Fibroblast of upper back skin (primary cell): ENCODE measurements around the gene NAA20.

ENCODE experiments used
- DNase-seq: peaks from one replicate; pipeline ENCODE4 v3.0.0-alpha.2; 2013

The NAA20 gene, protein sequence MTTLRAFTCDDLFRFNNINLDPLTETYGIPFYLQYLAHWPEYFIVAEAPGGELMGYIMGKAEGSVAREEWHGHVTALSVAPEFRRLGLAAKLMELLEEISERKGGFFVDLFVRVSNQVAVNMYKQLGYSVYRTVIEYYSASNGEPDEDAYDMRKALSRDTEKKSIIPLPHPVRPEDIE

GRCh38 chr20:20017001-20017843, at the start of gene NAA20:
NAA20 (plus strand) TSS chr20:20017362; CDS start chr20:20017397, 35 bp downstream.
- DNase-seq: peak; percentile 89

DNA sequence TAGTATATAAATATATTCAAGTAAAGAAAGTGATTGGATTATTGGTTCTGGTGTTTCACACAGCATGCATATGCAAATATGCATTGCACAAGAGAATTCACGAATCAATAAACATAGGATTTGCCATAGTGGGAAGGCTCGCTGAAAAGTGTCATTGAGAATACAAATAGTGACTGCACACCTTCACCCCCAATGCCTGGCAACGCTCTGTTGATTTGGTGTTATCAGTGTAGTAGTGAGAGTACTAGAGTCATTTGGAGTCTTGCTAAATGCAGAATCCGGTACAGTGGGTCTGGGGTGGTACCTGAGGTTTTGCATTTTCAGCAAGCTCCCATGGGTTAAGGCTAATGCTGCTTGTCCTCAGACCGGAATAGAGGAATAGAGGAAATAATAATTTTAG, 49.7 kb upstream of the NAA20 start:
- no peak for DNase-seq

- DNase-seq: no peak
Measured at GRCh38 chr20:19968028-19968427, 49.1 kb upstream of the NAA20 start.

DNA sequence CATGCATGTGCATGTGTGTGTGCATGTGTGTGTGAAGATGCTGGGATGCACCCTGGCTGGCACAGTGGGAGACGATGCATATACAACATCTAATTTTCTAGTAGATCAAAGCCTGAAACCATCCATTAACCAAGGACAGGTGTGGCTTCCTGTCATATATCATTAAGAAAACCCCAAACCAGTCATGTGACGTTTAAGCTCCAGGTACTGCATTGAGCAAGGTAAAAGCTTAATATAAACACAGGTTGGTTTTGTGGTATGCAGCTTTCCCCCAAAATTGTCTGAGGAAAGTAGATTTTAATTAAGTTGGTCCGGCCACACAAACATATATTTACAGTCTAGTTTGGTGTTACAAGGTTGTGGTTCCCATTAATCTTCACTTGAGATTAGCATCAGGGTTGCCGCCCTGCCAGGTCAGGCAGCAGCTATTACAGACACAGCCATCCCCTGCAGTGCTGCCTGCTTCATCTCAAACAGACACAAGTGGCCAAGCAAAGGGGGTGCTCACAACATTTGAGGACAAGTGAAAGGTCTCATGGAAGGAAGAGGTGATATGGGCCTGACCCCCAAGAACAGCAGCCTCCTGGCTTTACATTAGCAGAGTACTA, 48.6 kb upstream of the NAA20 start:
- no peak for DNase-seq

GRCh38 chr20:19969106-19969505, 48.1 kb upstream of the NAA20 start:
- no peak for DNase-seq

- DNase-seq: no peak
Measured at GRCh38 chr20:19969507-19970255, 47.5 kb upstream of the NAA20 start.

DNA sequence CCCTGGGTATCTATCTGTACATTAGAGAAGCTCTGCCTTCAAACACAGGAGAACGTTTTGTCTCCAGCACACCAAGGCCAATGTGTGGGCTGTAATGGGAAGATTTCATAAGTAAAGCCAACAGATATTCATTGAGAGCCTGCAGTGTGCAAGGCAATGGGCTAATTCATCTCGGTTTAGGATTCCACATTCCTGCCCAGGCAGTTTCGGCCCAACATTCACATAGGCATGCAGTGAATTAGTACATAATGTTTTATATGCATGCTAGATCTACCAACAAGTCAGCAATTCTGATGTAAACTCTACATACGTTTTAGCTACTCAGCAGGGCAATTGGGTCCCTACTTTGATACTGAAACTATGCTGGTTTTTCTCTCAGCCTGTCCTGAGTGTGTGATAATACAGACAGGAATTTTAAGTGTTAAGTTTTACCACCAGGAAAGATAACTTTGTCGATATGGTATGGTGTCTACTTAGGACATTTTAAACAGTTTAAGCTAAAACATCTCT, 46.9 kb upstream of the NAA20 start:
- DNase-seq: peak; percentile 14

DNA sequence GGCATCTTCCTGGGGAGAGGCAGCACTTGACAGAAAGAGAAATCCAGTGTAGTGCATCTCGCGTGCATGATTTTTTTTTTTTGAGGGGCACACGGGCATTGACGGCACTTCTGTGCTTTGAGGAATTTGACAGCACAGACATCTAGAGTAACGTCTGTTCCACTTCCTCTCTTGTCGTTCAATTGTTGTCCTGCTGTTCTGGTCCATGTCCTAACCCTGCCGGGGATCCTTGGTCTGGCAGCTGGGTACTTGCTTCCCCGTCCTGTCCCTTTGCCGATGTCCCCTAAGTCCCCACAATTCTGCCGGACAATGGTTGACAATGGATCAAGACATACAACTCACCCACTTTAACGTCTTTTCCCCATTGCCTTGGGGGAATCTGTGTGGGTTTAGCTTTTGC, 46.0 kb upstream of the NAA20 start:
- DNase-seq: no peak

- DNase-seq: peak; percentile 92
Measured at GRCh38 chr20:19973961-19974629, 43.1 kb upstream of the NAA20 start.

DNA sequence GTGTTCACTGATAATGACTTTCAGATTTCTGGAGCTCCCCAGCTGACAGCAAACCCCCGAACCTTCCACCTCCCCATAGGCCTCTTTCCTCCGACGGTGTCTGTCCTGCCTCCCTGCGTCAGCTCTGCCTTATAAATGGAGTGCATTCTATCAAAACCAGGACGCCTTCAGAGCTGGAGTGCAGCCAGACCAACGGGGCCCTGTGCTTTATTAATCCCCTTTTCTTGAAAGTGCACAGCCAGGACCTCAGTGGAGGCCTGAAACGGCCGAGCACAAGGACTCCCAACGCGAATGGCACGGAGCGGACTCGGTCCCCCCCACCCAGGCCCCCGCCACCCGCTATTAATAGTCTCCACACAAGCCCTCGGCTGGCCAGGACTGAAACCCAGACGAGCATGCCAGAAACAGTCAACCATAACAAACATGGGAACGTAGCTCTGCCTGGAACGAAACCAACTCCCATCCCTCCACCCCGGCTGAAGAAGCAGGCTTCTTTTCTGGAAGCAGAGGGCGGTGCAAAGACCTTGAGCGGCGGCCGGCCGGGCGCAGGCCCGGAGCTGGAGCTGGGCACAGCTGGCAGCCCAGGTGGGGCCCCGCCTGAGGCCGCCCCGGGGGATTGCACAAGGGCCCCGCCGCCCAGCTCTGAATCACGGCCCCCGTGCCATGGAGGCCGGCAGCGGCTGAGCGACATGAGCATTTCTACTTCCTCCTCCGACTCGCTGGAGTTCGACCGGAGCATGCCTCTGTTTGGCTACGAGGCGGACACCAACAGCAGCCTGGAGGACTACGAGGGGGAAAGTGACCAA, 42.3 kb upstream of the NAA20 start:
- DNase-seq: peak; percentile 100

GRCh38 chr20:19975436-19975799, 41.7 kb upstream of the NAA20 start:
- peak; percentile 31 for DNase-seq

- DNase-seq: peak; percentile 19
Measured at GRCh38 chr20:19975901-19976300, 41.3 kb upstream of the NAA20 start.

GRCh38 chr20:19976595-19977372, 40.4 kb upstream of the NAA20 start:
- peak; percentile 73 for DNase-seq

- no peak for DNase-seq
Measured at GRCh38 chr20:19977373-19977770, 39.8 kb upstream of the NAA20 start.

GRCh38 chr20:19978511-19979210, 38.5 kb upstream of the NAA20 start:
- no peak for DNase-seq

GRCh38 chr20:19981031-19981451, 36.1 kb upstream of the NAA20 start:
- peak; percentile 27 for DNase-seq

- peak; percentile 34 for DNase-seq
Measured at GRCh38 chr20:19986419-19986818, 30.7 kb upstream of the NAA20 start.

DNA sequence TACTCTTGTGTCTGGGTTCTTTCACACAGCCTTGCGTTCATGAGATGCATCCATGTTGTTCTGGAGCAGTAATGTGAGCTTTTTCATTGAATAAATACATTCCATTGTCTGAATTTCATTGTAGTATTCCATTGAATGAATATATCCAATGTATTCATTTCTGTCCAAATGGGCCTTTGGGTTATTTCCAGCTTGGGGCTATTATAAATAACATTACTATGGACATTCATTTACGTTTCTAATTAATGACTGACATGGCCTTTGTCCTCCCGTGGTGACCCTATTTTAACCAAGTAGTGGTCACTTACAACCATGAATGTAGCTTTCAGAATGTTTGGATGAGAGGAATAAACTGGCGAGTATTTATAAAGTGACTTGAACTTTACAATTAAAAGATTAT, 30.1 kb upstream of the NAA20 start:
- no peak for DNase-seq

GRCh38 chr20:19990850-19991249, 26.3 kb upstream of the NAA20 start:
- DNase-seq: peak; percentile 70

DNA sequence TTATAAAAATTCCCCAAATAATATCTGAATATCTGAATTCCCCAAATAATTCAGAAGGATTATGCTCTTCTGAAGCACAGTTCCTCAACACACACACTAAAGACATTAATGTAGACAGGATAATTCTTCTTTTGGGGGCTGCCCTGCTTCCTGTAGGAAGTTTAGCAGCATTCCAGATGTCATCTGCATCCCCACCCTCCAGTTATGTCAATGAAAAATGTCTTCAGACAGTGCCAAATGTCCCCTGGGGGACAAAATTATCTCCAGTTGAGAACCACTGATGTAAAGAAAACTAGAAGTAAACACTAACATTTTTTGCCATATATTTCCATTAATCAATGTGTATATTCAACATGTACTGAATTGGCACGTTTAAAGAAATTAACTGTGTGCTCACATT, 25.9 kb upstream of the NAA20 start:
- DNase-seq: no peak
